LNCaP clone FGC (cell line): ENCODE results near the gene MTX1.

ENCODE experiments used
- DNase-seq: peaks from one replicate; pipeline ENCODE4 v3.0.0-alpha.2; 2011; ENCODE audit warnings: low read depth
- H3K4me3 ChIP-seq: 2 replicates; pipeline ENCODE4 v1.5.1; 2011; ENCODE audit warnings: mild to moderate bottlenecking, low read depth, low read length, control low read depth
- CTCF ChIP-seq: IDR thresholded peaks from 2 replicates; pipeline ENCODE4 v1.5.1; 2012; ENCODE audit warnings: mild to moderate bottlenecking; ENCODE audit not compliant: control insufficient read depth, insufficient read depth; ENCODE audit errors: extremely low read depth

MTX1 gene

GRCh38 chr1:155195201-155196102 is 13.0 kb upstream of the MTX1 start:
- H3K4me3 ChIP-seq = peak overlapping the region; percentile 48
- no peak for TF ChIP-seq CTCF
- DNase-seq = no peak

- no peak overlapping the region for H3K4me3 ChIP-seq
- no peak for TF ChIP-seq CTCF
- no peak for DNase-seq
These were observed 12.2 kb upstream of the MTX1 start for GRCh38 chr1:155196103-155196892.

GRCh38 chr1:155196893-155197638 is 11.4 kb upstream of the MTX1 start:
- no peak for DNase-seq
- TF ChIP-seq CTCF = no peak
- H3K4me3 ChIP-seq = no peak overlapping the region

GRCh38 chr1:155197901-155198546 is 10.5 kb upstream of the MTX1 start:
- no peak overlapping the region for H3K4me3 ChIP-seq
- DNase-seq = no peak
- no peak for TF ChIP-seq CTCF

GRCh38 chr1:155198547-155198906 is 10.0 kb upstream of the MTX1 start:
- DNase-seq = no peak
- no peak for TF ChIP-seq CTCF
- H3K4me3 ChIP-seq = no peak overlapping the region

GRCh38 chr1:155199792-155200191 is 8.7 kb upstream of the MTX1 start:
- no peak for DNase-seq
- TF ChIP-seq CTCF = no peak

More at GRCh38 chr1:155199792-155200191, 8.7 kb upstream of the MTX1 start:
- H3K4me3 ChIP-seq = no peak overlapping the region
